A673 (cell line): ENCODE data around the gene CDON.

Experiments used
- EZH2 ChIP-seq: fragments of 200-600 bp; sonication (generic); IDR thresholded peaks from 2 replicates; pipeline ENCODE4 v1.6.1; 2017; ENCODE audit warnings: borderline replicate concordance, low read depth, mild to moderate bottlenecking, mixed read lengths, antibody characterized with exemption, low read length; ENCODE audit not compliant: poor library complexity, severe bottlenecking
- TF ChIP-seq, protein P1 (sequence below): fragments of 300-800, 200-600 bp; sonication (generic); conservative IDR thresholded peaks from 2 replicates; pipeline ENCODE4 v1.5.1; 2017; ENCODE audit warnings: low read depth, mild to moderate bottlenecking, antibody characterized with exemption, low read length, moderate library complexity, mixed read lengths

DNA sequence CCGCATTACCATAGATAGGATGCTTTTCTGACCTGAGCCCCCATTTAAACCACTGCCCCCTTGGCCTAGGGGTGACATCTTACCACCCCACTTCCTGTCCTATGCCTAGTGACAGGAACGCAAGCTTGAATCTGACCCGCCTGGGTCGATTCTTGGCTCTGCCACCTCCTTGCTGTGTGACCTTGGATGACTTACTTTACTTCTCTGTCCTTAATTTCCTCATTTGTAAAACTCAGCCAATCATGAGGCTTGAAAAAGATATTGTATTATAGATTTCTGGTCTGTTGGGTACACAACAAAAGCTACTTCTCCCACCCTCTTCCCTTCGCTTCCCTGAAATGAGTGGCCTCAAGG lies 39.2 kb upstream of the CDON start:
- no peak for TF ChIP-seq EZH2
- TF ChIP-seq, protein P1, sequence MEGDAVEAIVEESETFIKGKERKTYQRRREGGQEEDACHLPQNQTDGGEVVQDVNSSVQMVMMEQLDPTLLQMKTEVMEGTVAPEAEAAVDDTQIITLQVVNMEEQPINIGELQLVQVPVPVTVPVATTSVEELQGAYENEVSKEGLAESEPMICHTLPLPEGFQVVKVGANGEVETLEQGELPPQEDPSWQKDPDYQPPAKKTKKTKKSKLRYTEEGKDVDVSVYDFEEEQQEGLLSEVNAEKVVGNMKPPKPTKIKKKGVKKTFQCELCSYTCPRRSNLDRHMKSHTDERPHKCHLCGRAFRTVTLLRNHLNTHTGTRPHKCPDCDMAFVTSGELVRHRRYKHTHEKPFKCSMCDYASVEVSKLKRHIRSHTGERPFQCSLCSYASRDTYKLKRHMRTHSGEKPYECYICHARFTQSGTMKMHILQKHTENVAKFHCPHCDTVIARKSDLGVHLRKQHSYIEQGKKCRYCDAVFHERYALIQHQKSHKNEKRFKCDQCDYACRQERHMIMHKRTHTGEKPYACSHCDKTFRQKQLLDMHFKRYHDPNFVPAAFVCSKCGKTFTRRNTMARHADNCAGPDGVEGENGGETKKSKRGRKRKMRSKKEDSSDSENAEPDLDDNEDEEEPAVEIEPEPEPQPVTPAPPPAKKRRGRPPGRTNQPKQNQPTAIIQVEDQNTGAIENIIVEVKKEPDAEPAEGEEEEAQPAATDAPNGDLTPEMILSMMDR: no peak
